Stimulated activated CD4-positive, alpha-beta T cell treated with anti-CD3 and anti-CD28 coated beads, Interleukin-1b, Interleukin-23, amount 100 ng/mL, for 24 hours (primary cell): ENCODE measurements around the gene YWHAB.
"Not testable (repeated sequence)": the region's sequence is repeated elsewhere in the genome, so short reads cannot be mapped to it uniquely, and the experiment has no call there.

ENCODE experiments used
- DNase-seq, 4 experiments: peaks; one replicate each; pipeline ENCODE4 v3.0.0-alpha.2; 2020; ENCODE audit warnings: low read depth in 4 of 4, low spot score in 1 of 4

The YWHAB gene

GRCh38 chr20:44866703-44867335 lies 18.7 kb upstream of the YWHAB start:
- DNase-seq, result no peak

DNA sequence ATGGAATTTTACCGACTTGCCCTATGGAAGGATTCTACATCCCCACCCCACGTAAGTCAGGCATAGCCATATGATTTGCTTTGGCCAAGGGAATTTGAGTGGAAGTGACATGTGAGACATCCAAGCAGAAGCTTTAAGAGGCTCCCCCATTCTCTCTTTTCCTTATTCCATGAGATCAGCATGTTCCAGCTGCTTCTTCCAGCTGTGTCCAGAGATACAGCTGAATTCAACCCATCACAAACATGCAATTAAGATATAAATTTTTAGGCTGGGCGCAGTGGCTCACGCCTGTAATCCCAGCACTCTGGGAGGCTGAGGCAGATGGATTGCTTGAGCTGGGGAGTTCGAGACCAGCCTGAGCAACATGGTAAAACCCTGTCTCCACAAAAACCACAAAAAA lies 16.0 kb upstream of the YWHAB start:
- DNase-seq, result no peak

DNA sequence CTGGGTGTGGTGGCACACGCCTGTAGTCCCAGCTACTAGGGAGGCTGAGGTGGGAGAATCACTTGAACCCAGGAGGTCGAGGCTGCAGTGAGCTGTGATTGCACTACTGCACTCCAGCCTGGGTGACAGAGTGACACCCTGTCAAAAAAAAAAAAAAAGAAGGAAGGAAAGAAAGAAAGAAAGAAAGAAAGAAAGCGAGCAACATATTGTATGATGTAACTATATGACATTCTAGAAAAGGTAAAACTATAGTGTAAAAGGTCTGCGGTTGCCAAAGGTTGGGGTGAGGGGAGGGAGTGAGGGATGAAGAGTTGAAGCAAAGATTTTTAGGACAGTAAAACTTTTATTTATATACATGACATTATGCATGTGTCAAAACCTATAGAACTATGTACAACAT lies 3.1 kb upstream of the YWHAB start:
- not testable (repeated sequence) for DNase-seq

GRCh38 chr20:44883214-44883902 lies 2.1 kb upstream of the YWHAB start:
- DNase-seq, result no peak

DNA sequence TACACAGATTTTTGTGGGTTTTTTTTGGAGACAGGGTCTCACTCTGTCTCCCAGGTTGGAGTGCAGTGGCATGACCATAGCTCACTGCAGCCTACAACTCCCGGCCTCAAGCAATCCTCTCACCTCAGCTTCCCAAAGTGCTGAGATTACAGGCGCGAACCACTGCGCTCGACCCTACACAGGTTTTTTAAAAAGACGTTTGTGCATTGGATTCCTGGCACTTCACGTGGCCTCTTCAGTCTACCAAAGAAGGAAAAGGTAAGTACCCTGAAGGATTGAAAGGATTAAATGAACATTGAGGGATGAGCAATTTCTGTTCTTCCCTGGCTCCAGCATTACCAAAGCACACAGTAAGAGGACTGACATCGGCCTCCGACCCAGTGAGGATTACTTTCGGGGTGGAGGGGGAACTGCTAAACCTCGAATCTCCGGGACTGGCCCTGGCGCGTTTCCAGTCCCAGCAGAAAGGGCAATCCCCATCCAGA lies 556 bp upstream of the YWHAB start:
- no peak for DNase-seq

DNA sequence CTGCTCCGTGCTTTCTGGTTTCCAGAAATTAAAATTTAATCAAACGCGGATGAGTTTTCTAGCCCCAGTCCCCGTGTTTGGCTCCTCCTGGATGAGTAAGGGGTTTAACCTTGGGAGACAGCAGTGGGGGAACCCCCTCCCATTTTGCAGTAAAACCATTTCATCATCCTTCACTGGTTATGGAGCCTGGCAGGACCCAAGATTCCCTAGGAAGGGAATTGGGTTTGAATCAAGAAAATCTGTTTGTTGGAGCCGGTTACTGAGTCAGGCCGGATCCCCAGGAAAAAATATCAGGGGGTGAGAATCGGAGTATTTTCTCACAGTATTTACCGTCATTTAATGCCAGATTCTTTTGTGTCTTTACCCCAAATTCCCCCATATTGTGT lies 754 bp downstream of the YWHAB start:
- DNase-seq, result no peak

GRCh38 chr20:44886828-44887227 lies 1.3 kb downstream of the YWHAB start:
- no peak for DNase-seq

GRCh38 chr20:44887466-44887865 lies 2.0 kb downstream of the YWHAB start:
- no peak for DNase-seq

- no peak for DNase-seq
These were observed 3.0 kb downstream of the YWHAB start for GRCh38 chr20:44888226-44889103.

DNA sequence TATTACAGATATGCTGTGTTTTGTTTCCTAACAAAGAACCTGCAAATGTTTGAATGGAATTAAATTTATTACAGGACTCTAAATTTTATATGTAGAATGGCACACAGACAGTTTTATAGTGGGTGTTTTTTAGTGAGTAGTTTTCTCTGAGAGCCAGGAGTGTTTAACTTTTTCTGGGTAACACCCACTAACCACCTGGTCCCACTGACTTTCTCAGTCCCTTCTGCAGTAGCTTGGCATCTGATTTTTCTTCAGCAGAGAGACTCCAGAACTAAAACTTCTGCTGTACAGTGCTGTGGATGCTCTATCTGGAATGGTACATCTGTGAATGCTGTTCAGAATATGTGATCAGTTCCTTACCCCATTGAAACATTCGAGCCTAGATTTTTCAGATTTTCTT lies 6.3 kb downstream of the YWHAB start:
- no peak for DNase-seq

- DNase-seq, result no peak
These were observed 9.5 kb downstream of the YWHAB start for GRCh38 chr20:44894959-44895358.

- DNase-seq, result no peak
These were observed 11.1 kb downstream of the YWHAB start for GRCh38 chr20:44896583-44896982.

DNA sequence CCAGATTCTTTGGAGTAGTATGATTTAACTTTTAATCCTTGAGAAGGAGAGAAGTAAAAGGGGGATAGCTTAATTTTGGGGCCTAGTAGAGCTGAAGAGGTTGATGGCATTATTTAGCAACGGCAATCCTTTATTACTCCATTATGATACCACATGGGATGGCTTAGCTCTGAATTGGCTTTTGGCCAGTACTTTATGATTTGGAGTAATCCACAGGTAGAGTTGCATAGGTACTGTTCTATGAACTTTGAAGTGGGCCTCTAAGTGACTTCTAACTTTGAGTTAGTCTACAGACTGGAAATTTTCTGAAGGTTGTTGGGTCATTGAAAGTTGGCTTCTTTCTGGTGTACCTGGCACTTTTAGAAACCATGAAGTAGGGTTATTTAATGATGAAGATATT lies 11.6 kb downstream of the YWHAB start:
- DNase-seq, result no peak

GRCh38 chr20:44900231-44900854 lies 14.8 kb downstream of the YWHAB start:
- DNase-seq, result no peak

- no peak for DNase-seq
These were observed 16.5 kb downstream of the YWHAB start for GRCh38 chr20:44901974-44902373.

DNA sequence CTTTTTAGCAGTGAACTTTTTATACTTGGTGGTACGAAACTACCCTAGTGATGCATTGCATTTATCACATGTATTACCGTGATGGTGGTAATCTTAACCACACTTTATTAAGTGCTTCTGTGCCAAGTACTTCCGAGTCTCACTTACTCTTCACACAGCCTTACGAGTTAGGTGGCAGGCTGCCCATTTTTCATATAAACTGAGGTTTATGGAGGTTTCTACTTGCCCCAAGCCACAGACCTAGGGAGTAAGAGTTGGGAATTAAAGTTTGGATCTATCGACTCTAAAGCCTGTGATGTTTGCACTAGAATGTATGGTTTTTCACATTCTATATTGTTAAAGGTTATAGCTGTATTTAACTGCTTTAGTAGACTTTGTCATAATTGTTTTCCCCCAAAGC lies 18.9 kb downstream of the YWHAB start:
- DNase-seq, result no peak

GRCh38 chr20:44908987-44909871 lies 23.7 kb downstream of the YWHAB start:
- DNase-seq, result no peak

DNA sequence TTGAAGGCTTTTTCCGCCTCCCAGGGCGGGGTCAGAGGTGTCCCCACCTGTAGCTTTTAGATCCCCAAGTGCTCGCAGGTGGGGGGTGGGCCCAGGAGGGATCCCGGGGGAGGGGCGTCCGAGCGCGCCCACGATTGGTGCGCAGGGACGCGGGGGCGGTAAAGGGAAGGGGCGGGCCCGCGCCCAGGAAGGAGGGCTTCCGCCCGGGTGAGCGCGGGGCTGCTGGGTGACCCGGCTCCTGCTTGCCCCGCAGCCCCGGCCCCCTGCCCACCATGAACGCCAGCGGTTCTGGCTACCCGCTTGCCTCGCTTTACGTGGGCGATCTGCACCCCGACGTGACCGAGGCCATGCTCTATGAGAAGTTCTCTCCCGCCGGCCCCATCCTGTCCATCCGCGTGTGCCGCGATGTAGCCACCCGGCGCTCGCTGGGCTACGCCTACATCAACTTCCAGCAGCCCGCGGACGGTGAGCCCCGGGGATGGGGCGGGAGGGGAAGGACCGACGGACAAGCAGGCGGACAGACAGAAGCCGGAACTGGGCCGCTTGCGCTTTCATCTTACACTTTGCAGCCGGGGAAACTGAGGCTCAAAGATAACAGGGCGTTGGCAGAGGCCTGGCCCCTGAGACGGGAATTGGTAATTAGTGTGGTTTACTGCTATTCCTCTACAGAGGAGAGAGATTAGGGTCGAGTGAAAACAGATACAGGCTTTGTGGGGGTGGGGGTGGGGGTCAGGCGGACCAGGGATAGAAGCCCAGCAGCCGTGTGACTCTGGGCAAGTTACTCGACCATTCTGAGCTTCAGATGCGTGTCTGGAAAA lies 24.6 kb downstream of the YWHAB start, which contains the start of gene PABPC1L:
Gene PABPC1L (plus strand): TSS at position 189 of the 818 bp plus-strand sequence. CDS start 84 bp downstream, at position 273.
- peak; percentile 42 to 78 (median 63) for DNase-seq

DNA sequence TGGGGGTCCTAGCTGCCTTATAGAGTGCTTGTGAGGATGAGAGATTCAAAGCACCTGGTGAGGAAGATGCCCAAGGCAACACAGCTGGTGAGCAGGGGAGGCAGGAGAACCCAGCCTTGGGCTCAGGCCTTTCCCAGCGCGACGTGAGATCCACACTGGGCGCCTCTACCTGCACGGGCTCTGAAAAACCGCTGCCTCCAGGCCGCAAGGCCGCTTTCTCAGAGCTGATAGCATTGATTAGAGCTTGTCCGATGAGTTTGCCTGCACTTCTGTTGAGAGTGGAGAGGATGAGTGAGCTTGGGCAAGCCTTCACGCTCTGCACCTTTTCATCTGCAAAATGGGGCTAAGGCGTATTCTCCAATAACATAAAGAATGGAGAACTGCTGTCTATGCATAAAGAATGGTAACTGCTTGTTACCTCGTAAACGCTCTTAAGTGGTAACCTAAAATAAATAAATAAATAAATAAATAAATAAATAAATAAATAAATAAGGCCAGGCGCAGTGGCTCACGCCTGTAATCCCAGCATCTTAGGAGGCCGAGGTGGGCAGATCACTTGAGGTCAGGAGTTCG lies 25.3 kb downstream of the YWHAB start:
- DNase-seq, result no peak
